Measurements from ENCODE around the gene HIPK1.

Gene HIPK1

DNA sequence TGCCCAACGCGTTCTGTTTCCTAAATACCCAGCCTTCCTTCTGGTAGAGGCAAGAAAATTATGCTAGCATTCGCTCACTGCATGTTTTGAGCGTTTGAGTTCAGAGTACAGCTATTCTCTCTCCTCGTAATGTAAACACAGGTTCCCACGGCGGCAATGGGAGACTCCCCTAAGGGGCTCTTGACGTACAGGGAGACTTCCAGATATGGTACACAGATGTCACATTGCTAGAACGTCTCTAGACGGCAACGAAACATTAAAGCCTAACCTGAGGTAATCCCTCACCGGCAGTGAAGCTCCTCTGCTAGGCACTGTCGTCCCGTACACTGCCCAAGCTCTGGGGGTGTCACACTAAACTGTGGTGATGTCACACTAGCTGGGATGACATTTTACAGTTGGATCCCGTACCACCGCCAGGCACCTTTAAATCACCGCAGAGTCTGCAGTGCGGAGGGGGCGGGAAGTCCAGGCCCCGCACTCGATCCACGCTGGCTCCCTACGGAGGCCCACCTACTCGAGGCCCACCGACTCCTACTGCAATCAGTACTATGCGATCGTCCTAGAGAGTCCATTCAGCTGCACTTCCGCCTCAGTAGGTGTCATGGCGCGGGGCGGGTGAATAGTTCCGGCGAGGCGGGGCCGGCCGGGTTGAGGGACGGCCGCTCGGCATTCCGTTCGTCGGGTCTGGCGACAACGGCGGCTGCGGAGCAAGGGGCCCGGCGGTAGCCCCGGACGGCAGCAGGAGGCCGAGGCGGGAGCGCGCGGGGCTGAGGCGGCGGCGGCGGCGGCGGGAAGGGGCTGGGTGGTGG lies at the start of gene HIPK1:
TSS of gene HIPK1 (plus strand) at position 384 of the 809 bp plus-strand sequence.
- peak; percentile 82 to 84 for DNase-seq (ENCODE audit: low read depth in 2 of 2)

- DNase-seq (ENCODE audit: low read depth in 2 of 2), result no peak
Observed at GRCh38 chr1:113879739-113880038, 49.4 kb upstream of the HIPK1 start.

DNA sequence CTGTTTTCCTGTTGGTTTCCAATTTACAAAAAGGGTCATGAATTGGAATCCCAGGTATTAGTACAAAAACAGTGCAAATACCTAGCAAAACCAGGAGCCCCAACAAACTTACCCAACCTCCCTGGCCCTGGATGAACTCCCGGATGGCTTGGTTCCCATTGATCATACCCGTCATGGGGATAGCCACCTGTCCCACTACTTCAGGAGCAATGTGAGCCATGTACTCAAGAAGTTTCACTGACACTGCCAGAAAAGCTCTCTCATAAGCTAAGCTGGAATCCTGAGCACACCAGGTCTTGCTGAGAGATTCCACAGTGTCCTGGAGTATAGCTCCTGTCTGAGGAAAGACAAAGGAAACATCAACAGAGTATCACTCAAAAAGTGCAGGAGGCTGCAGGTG lies 47.5 kb upstream of the HIPK1 start:
- no peak for DNase-seq (ENCODE audit: low read depth in 2 of 2)

DNA sequence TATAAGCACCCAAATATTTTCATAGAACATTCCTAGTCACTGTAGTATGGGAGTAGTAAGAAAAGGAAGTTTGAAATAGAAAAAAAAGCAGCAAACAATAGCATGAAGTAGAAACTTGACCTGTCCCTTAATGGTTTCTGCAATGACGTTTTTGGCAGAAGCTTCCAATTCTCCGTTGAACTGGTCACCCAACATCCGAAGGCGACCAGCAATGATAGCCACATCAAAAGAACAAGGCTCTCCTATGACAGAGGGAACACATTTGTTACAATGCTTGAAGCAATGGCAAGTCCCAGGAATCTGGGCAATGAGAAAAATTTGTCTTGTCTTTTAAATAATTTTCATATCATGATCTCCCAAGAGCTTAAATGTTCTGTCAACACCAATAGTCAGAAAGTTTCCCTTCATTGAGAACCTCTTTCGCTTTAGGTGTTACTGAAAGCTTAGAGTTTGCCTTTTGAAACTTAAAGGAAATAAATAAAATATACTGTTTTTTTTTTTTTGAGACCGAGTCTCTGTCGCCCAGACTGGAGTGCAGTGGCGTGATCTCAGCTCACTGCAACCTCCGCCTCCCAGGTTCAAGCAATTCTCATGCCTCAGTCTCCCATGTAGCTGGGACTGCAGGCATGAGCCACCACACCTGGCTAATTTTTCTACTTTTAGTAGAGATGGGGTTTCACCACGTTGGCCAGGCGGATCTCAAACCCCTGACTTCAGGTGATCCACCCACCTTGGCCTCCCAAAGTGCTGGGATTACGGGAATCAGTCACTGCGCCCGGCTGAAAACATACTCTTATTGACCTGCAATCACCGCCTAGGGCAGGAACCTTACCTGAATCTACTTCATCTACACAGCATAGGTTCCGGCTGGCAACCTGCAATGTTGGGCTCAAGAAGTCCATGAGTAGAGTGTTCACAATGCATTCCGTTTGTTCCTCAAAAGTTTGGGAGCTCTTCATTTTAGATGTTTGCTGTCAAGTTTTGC lies 42.4 kb upstream of the HIPK1 start:
- no peak for DNase-seq (ENCODE audit: low read depth in 2 of 2)

- DNase-seq (ENCODE audit: low read depth in 2 of 2), result no peak
Observed at GRCh38 chr1:113887402-113888175, 41.5 kb upstream of the HIPK1 start, which contains the start of gene BCL2L15. BCL2L15 (minus strand) TSS chr1:113887581; CDS start chr1:113887375, 206 bp downstream.

- no peak for DNase-seq (ENCODE audit: low read depth in 2 of 2)
Observed at GRCh38 chr1:113890816-113891215, 38.3 kb upstream of the HIPK1 start.

GRCh38 chr1:113891631-113892220 lies 37.4 kb upstream of the HIPK1 start:
- no peak for DNase-seq (ENCODE audit: low read depth in 2 of 2)

- no peak for DNase-seq (ENCODE audit: low read depth in 2 of 2)
Observed at GRCh38 chr1:113893267-113893666, 35.9 kb upstream of the HIPK1 start.

- DNase-seq (ENCODE audit: low read depth in 2 of 2), result no peak
Observed at GRCh38 chr1:113895098-113895497, 34.0 kb upstream of the HIPK1 start.

GRCh38 chr1:113895961-113896360 lies 33.2 kb upstream of the HIPK1 start:
- no peak for DNase-seq (ENCODE audit: low read depth in 2 of 2)

DNA sequence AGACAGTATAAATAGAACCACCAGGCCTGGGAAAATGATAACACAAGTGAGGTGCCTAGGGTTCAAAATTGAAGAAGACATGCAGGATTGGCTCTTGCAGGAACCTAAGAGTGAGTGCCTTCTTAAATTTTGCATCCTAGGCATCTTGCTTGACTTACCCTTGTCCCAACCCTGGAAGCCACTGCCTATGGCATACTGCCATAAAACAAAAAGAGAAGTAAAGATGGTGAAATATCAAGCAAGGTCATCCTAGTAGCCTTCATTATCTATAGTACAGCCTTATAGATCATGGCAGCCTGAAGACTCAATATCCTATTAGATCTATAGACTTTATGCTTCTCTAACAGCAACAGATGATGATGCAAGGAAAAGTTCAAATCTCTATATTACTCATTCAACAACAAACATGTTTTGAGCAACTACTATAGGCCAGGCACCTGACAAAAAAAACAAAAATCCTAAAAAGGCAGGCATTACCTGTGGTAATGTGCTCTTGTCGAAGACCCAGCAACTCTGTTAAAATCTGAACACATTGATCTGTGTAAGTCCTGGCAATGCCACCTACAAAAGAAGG lies 30.8 kb upstream of the HIPK1 start:
- no peak for DNase-seq (ENCODE audit: low read depth in 2 of 2)

- no peak for DNase-seq (ENCODE audit: low read depth in 2 of 2)
Observed at GRCh38 chr1:113899111-113899510, 30.0 kb upstream of the HIPK1 start.

- no peak for DNase-seq (ENCODE audit: low read depth in 2 of 2)
Observed at GRCh38 chr1:113901191-113901590, 27.9 kb upstream of the HIPK1 start.

- DNase-seq (ENCODE audit: low read depth in 2 of 2), result no peak
Observed at GRCh38 chr1:113903501-113904292, 25.4 kb upstream of the HIPK1 start.

- no peak for DNase-seq (ENCODE audit: low read depth in 2 of 2)
Observed at GRCh38 chr1:113904293-113904673, 24.8 kb upstream of the HIPK1 start.

DNA sequence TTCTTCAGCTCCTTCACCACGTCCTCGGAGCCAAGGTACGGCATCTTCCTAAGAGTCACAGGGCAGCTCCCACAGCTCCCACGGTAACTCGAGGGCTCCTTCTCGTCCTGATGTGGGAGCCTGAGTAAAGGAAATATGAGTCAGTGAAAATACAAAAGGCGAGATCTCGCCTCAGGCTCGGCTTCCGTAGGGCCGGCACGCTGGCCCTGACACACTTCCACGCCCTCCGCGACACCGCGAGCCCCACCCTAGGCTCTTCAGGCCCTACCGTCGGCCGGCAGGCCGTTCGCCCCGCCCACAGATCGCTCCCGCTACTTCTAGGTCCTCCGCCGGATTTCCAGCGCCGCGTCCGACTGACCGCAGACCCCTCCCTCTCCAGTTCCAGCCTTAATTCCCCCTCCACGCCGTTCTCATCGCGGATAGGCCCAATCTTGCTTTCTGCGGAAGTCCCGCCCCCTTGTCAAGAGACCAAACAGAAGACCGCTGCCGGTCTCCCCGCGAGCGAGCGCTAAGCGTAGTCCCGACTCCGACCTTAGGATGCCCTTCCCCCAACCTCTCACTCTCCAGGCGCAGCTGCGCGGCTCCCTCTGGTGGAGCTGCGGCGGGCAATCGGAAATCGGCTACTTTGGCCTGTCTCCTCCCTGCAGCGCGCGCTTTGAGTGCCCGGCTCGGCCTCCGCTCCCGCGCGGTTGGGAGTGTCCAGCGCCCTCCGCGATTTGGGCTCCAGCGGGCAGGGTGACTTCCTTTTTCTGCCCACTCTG lies 24.3 kb upstream of the HIPK1 start, which contains the start of the genes AP4B1 and DCLRE1B:
TSS of gene AP4B1 (minus strand) at position 126 of the 761 bp plus-strand sequence. CDS start at position 44, 82 bp downstream.
TSS of gene DCLRE1B (plus strand) at position 653 of the 761 bp plus-strand sequence. CDS start 261 bp downstream, outside the sequence.
- peak; percentile 88 to 96 for DNase-seq (ENCODE audit: low read depth in 2 of 2)

DNA sequence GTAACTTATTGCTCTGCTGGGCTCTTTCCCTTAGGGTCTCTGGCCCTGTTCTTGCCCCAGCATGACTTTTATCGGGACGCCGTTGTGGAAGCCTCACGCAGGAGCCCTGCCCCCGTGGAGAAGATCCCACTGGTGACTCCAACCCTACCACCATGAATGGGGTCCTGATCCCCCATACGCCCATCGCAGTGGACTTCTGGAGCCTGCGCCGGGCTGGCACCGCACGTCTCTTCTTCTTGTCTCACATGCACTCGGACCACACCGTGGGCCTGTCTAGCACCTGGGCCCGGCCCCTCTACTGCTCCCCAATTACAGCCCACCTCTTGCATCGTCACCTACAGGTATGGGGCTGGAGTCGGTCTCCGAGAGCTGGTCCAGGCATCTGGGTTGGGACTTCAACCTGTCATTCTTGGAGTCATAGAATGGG lies 23.7 kb upstream of the HIPK1 start:
- peak in 1 of 2 donors; percentile 4 for DNase-seq (ENCODE audit: low read depth in 2 of 2)

GRCh38 chr1:113912594-113913311 lies 16.4 kb upstream of the HIPK1 start:
- DNase-seq (ENCODE audit: low read depth in 2 of 2), result no peak

DNA sequence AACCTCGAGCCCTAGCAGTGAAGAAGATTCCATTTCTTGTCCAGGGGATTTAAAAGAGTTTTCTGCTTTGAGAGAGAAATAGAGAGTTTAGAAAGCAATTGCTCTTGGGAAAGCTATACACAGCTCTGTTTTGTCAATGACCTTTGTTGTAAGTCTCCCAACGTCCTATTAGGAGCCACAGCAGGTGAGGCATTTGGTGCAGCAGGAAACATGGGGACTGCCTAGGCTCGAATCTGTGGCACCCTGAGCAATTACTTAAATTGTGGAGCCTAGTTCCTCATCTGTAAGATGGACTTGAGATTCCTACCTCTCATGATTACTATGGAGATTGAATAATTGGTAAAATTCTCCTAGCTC lies 15.8 kb upstream of the HIPK1 start:
- no peak for DNase-seq (ENCODE audit: low read depth in 2 of 2)
